ENCODE measurements around the gene TMCO1. TPM values are rescaled to one million over a fixed set of nuclear protein-coding genes. Genes with fewer than 3 reads are reported as not detected.

TMCO1 gene
- total RNA-seq, 4 donors from 2014 or later = 46.7 to 110 (median 49.2) TPM

DNA sequence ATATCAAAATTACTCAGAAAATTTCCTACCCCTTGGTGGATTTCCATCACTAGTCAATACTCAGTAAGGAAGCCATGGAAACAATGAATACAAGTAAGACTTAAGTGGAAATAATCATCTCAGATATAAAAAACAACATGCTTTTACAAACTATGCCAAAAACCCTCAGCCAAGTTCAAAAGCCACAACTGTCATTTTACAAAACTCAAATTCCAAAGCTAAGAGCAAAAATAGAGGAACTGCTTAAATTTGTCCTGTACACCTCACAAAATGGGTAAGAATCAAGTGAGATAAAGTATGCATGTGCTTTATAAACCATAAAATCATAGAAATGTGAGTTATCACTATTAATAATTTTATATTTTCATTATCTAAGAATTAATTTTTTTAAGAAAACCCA, 9.6 kb downstream of the TMCO1 start:
- TF ChIP-seq, protein P1, sequence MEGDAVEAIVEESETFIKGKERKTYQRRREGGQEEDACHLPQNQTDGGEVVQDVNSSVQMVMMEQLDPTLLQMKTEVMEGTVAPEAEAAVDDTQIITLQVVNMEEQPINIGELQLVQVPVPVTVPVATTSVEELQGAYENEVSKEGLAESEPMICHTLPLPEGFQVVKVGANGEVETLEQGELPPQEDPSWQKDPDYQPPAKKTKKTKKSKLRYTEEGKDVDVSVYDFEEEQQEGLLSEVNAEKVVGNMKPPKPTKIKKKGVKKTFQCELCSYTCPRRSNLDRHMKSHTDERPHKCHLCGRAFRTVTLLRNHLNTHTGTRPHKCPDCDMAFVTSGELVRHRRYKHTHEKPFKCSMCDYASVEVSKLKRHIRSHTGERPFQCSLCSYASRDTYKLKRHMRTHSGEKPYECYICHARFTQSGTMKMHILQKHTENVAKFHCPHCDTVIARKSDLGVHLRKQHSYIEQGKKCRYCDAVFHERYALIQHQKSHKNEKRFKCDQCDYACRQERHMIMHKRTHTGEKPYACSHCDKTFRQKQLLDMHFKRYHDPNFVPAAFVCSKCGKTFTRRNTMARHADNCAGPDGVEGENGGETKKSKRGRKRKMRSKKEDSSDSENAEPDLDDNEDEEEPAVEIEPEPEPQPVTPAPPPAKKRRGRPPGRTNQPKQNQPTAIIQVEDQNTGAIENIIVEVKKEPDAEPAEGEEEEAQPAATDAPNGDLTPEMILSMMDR (IDR thresholded peaks at IDR 0.05; ENCODE audit: low read depth) = no peak

DNA sequence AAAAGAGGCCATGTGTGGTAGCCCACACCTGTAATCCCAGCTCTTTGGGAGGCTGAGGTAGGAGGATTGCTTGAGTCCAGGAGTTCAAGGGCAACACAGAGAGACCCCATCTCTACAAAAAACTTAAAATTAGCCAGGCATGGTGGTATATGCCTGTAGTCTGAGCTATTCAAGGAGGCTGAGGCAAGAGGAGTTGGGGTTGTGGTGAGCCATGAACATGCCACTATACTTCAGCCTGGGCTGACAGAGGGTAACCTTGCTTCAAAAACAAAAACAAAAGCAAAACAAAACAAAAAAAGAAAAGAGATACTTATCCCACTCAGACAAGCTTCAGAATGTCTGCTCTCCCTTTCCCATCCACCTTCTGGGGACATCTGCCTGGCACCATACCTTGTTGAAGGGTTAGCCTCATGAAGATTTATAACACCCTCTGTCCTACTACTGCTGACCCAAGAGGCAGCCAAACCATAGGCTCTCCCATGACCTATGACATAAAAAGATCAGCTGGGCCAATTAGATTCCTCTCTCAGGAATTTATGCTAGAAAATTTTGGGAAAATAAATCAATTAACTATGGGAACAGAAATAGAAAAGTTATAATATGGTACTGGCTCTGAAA, 13.2 kb downstream of the TMCO1 start:
- TF ChIP-seq, protein P1 (IDR thresholded peaks at IDR 0.05; ENCODE audit: low read depth) = no peak

DNA sequence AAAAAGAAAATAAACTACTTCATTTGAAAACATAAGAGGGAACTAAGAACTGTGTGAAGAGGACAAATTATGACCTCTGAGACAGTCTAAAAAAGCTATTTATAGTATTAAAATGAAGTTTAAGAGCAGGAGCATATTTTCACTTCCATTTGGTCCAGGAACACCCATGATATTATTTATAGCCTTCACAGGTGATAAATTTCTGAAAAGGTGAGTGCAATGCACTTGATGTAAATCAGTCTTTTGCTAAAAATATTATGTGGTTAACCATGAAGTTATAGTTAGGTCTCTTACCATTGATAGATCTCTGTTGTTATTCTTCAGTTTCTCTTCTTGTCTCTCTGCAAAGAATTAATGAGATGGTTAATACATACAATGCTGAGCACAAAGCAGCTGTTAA, 14.7 kb downstream of the TMCO1 start:
- TF ChIP-seq, protein P1 (IDR thresholded peaks at IDR 0.05; ENCODE audit: low read depth) = no peak

DNA sequence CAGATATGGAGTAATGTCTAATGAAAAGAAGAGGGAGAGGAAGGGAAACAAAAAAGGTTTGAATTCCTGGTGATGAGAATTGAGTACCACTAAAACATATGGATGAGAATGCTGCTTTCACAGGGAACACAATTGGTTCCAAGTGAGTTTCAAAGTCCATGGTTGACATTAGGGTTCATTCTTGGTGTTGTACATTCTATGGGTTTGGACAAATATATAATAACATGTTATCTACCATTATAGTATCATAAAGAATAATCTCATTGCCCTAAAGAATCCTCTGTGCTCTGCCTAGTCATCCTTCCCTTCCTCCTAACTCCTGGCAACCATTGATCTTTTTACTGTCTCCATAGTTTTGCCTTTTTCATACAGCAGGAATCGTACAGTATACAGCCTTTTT, 20.1 kb downstream of the TMCO1 start:
- TF ChIP-seq, protein P1 (IDR thresholded peaks at IDR 0.05; ENCODE audit: low read depth) = no peak

DNA sequence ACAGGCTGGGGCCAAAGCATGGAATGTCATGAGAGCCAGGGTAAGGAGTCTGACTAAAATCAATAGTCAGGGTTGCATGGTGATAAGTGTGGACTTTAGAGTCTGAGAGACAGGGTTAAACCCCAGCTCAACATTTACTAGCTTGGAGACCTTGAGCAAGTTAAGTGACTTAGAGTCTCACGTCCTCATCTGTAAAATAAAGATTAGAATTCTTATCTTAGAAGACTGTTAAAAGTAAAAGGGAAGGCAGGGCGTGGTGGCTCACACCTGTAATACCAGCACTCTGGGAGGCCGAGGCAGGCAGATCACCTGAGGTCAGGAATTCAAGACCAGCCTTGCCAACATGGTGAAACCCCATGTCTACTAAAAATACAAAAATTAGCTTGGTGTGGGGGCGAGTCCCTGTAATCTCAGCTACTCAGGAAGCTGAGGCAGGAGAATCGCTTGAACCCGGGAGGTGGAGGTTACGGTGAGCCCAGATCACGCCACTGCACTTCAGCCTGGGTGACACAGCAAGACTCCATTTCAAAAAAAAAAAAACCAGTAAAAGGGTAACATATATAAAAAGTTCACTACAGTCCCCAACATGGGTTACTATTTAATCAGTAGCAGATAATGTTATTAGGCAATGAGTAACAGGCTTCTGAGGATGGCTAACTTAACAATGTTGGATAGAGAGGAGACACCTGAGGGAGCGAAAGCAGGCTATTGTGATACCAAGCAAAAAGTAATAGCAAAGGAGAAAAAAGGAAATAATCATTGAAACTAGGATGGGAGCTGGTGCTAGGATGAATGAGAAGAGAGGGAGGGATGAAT, 20.8 kb downstream of the TMCO1 start:
- TF ChIP-seq, protein P1 (IDR thresholded peaks at IDR 0.05; ENCODE audit: low read depth) = no peak

DNA sequence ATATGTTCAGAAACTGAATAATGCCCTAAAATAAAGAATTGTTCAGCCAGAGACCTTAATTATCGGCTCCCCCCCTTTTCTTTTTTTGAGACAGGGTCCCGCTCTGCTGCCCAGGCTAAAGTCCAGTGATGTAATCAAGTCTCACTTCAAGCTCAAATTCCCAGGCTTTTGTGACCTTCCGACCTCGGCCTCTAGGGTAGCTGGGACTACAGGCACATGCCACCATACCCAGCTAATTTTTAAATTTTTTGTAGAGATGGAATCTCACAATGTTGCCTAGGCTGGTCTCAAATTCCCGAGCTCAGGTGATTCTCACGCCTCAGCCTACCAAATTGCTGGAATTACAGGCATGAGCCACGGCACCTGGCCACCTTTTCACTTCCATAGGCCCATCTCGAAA, 26.5 kb downstream of the TMCO1 start:
- TF ChIP-seq, protein P1 (IDR thresholded peaks at IDR 0.05; ENCODE audit: low read depth) = no peak

DNA sequence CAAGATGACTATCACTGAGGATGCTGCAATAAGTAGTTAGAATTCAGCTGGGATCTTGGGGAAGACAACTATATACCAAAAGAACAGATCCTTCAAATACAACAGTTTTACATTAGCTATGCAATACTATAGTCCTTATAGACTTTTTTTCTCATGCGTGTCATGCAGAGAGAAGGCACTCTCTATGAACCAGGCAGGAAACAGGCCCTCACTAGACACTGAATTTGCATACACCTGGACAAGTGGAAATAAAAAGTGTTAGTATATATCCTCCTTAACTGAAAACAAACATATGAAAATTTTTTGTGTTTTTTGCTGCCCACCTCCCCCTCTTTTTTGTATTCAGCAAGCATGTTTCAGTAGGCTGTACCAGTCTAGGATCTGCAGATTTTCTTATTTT, 29.9 kb downstream of the TMCO1 start:
- TF ChIP-seq, protein P1 (IDR thresholded peaks at IDR 0.05; ENCODE audit: low read depth) = no peak
